Vagina (tissue), 2 donors: ENCODE results near the gene MDN1.

Experiments used
- POLR2A ChIP-seq, 2 donors: fragments of 450-650 bp; IDR thresholded peaks; one replicate each; pipeline ENCODE4 v1.6.1; 2017; ENCODE audit warnings: antibody characterized with exemption in 2 of 2, mild to moderate bottlenecking in 2 of 2, moderate library complexity in 2 of 2
- POLR2AphosphoS5 ChIP-seq, 2 donors: sonication (generic); formaldehyde crosslinking; IDR thresholded peaks; one replicate each; pipeline ENCODE4 v1.9.0; 2017; ENCODE audit warnings: antibody characterized with exemption in 2 of 2, mild to moderate bottlenecking in 2 of 2, low read depth in 1 of 2; ENCODE audit not compliant: insufficient read depth in 1 of 2
- TF ChIP-seq, protein P1 (sequence below), 3 experiments: fragments of 450-650 bp in 2 of 3; fragments of 200-600 bp in 1 of 3; sonication (generic) in 1 of 3; IDR thresholded peaks; one replicate each; pipeline ENCODE4 v1.5.1; 2017 to 2019; ENCODE audit warnings: antibody characterized with exemption in 3 of 3, mild to moderate bottlenecking in 2 of 3, moderate library complexity in 2 of 3

- TF ChIP-seq POLR2AphosphoS5 (IDR thresholded peaks at IDR 0.05; ENCODE audit: insufficient read depth in 1 of 2, low read depth in 1 of 2) (no peak), POLR2A (IDR thresholded peaks at IDR 0.05) (no peak)
- TF ChIP-seq, protein P1, sequence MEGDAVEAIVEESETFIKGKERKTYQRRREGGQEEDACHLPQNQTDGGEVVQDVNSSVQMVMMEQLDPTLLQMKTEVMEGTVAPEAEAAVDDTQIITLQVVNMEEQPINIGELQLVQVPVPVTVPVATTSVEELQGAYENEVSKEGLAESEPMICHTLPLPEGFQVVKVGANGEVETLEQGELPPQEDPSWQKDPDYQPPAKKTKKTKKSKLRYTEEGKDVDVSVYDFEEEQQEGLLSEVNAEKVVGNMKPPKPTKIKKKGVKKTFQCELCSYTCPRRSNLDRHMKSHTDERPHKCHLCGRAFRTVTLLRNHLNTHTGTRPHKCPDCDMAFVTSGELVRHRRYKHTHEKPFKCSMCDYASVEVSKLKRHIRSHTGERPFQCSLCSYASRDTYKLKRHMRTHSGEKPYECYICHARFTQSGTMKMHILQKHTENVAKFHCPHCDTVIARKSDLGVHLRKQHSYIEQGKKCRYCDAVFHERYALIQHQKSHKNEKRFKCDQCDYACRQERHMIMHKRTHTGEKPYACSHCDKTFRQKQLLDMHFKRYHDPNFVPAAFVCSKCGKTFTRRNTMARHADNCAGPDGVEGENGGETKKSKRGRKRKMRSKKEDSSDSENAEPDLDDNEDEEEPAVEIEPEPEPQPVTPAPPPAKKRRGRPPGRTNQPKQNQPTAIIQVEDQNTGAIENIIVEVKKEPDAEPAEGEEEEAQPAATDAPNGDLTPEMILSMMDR (IDR thresholded peaks at IDR 0.05): no peak
These were observed 13.7 kb downstream of the MDN1 start for GRCh38 chr6:89805814-89806371.
